Measurements from ENCODE around the gene POLR2B. TPM values are rescaled to one million over a fixed set of nuclear protein-coding genes. Genes with fewer than 3 reads are reported as not detected.

The POLR2B gene
- total and polyA plus RNA-seq, 7 experiments from 2014 or later = 50.7 to 130 (median 77.9) TPM

DNA sequence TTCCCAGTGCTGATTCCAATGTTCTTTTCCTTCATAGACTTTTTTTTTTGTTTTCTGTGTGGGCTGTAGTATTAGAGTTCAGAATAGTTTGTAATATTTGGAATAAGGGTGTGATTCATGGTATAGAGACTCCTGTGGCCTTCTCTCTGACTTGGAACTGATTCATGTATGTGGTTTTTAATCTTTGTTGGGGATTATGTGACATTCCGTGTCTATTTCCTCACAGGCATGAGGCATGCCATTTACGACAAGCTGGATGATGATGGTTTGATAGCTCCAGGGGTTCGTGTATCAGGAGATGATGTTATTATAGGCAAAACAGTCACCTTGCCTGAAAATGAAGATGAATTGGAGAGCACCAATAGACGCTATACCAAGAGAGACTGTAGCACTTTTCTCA, 44.4 kb downstream of the POLR2B start:
- ChIA-PET POLR2A (no interaction called here), CTCF (no interaction called here)
- Mint-ChIP-seq H3K36me3 (peaks cover 8 to 65% (median 50%) of the 10 kb centered on the region in 5 donors), H3K9me3 (no peaks in the 10 kb centered on the region), H3K27me3 (no peaks in the 10 kb centered on the region), H3K4me3 (no peak overlapping the region), H3K4me1 (peaks cover 0 to 10% (median 3%) of the 10 kb centered on the region in 7 donors), H3K27ac (peak overlapping the region in 2 of 9 donors; percentile 1 to 34)
- H3K4me3 ChIP-seq (ENCODE audit: low read length) = no peak overlapping the region
- no peaks in the 10 kb centered on the region for H3K4me1 ChIP-seq (ENCODE audit: control insufficient read depth in 2 of 2, insufficient read depth in 2 of 2, low read length in 2 of 2)
- no peaks in the 10 kb centered on the region for H3K27me3 ChIP-seq (ENCODE audit: control insufficient read depth in 2 of 2, insufficient read depth in 2 of 2, low read length in 2 of 2)
- no peak overlapping the region for H3K27ac ChIP-seq (ENCODE audit: low read depth, low read length)
- intact Hi-C loops (cut with micrococcal nuclease) = no loop called here
- H3K9me3 ChIP-seq (ENCODE audit: control insufficient read depth in 2 of 3, low read length in 3 of 3) = no peaks in the 10 kb centered on the region
- ATAC-seq = no peak
- DNase-seq = no peak
- peaks cover 19 to 92% (median 48%) of the 10 kb centered on the region in 3 experiments for H3K36me3 ChIP-seq (ENCODE audit: control insufficient read depth in 2 of 3, insufficient read depth in 3 of 3, low read length in 3 of 3)

DNA sequence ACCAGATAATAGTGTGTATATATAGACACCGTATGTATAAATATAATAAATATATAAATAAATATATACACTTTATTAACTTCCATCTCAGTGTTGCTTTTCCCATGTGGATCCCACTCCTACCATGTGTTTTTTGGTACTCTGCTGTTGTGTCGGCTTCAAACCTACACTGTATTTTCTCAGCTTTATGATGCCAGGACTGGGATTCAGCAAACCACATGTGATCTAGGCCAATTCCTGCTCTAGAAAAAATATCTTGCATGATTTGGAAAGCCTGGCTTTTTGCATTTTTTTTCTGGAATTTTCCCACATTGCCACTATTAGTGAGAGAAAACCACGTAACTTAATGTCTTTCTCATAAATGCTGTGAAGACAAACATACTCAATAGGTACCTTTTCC, 55.8 kb downstream of the POLR2B start:
- ChIA-PET CTCF (no interaction called here), POLR2A (no interaction called here)
- Histone ChIP-seq H3K4me3 (ENCODE audit: low read length) (no peak overlapping the region), H3K27ac (ENCODE audit: low read depth, low read length) (no peak overlapping the region), H3K4me1 (ENCODE audit: control insufficient read depth in 2 of 2, insufficient read depth in 2 of 2, low read length in 2 of 2) (no peaks in the 10 kb centered on the region), H3K9me3 (ENCODE audit: control insufficient read depth in 2 of 3, low read length in 3 of 3) (no peaks in the 10 kb centered on the region), H3K36me3 (ENCODE audit: control insufficient read depth in 2 of 3, insufficient read depth in 3 of 3, low read length in 3 of 3) (peaks cover 0 to 22% (median 12%) of the 10 kb centered on the region in 3 experiments), H3K27me3 (ENCODE audit: control insufficient read depth in 2 of 2, insufficient read depth in 2 of 2, low read length in 2 of 2) (no peaks in the 10 kb centered on the region)
- no peak for ATAC-seq
- no peak overlapping the region for H3K27ac Mint-ChIP-seq
- H3K9me3 Mint-ChIP-seq = no peaks in the 10 kb centered on the region
- peaks cover 5 to 22% (median 11%) of the 10 kb centered on the region in 5 donors for H3K36me3 Mint-ChIP-seq
- peaks cover 0 to 13% (median 9%) of the 10 kb centered on the region in 5 donors for H3K27me3 Mint-ChIP-seq
- no peaks in the 10 kb centered on the region for H3K4me1 Mint-ChIP-seq
- no peak for DNase-seq
- no peak overlapping the region for H3K4me3 Mint-ChIP-seq
- intact Hi-C loops (cut with micrococcal nuclease) = no loop called here

- no peak overlapping the region for H3K27ac Mint-ChIP-seq
- ATAC-seq (no peak), DNase-seq (peak in 1 of 9 donors; percentile 34)
Observed at GRCh38 chr4:57037982-57038604, 59.4 kb downstream of the POLR2B start.

DNA sequence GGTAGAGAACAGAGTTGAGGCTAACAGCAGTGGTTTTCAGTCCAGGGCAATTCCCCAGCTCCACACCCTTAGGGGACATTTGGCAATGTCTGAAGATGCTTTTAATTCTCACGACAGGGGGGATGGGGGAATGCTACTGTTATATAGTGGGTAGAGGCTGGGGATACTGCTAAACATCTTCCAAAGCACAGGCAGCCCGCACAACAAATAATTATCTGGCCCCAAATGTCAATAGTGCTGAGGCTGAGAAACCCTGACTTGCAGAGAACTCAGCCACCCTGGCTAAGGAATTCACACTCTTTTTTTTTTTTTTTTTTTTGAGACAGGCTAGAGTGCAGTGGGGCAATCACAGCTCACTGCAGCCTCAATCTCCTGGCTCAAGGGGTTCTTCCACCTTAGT, 60.6 kb downstream of the POLR2B start:
- peaks cover 9 to 27% (median 20%) of the 10 kb centered on the region in 5 donors for H3K27me3 Mint-ChIP-seq
- Histone ChIP-seq H3K36me3 (ENCODE audit: control insufficient read depth in 2 of 3, insufficient read depth in 3 of 3, low read length in 3 of 3) (no peaks in the 10 kb centered on the region), H3K4me3 (ENCODE audit: low read length) (no peak overlapping the region), H3K27me3 (ENCODE audit: control insufficient read depth in 2 of 2, insufficient read depth in 2 of 2, low read length in 2 of 2) (peaks cover 0 to 2% of the 10 kb centered on the region in 2 donors), H3K4me1 (ENCODE audit: control insufficient read depth in 2 of 2, insufficient read depth in 2 of 2, low read length in 2 of 2) (no peaks in the 10 kb centered on the region), H3K27ac (ENCODE audit: low read depth, low read length) (no peak overlapping the region), H3K9me3 (ENCODE audit: control insufficient read depth in 2 of 3, low read length in 3 of 3) (no peaks in the 10 kb centered on the region)
- H3K4me3 Mint-ChIP-seq = no peak overlapping the region
- no peaks in the 10 kb centered on the region for H3K4me1 Mint-ChIP-seq
- ChIA-PET CTCF (no interaction called here), POLR2A (no interaction called here)
- H3K9me3 Mint-ChIP-seq = no peaks in the 10 kb centered on the region
- no peak overlapping the region for H3K27ac Mint-ChIP-seq
- ATAC-seq = no peak
- no peaks in the 10 kb centered on the region for H3K36me3 Mint-ChIP-seq
- intact Hi-C loops (cut with micrococcal nuclease) = no loop called here
- DNase-seq = no peak

More at GRCh38 chr4:57037982-57038604, 59.4 kb downstream of the POLR2B start:
- Histone ChIP-seq H3K4me3 (ENCODE audit: low read length) (no peak overlapping the region), H3K9me3 (ENCODE audit: control insufficient read depth in 2 of 3, low read length in 3 of 3) (no peaks in the 10 kb centered on the region), H3K36me3 (ENCODE audit: control insufficient read depth in 2 of 3, insufficient read depth in 3 of 3, low read length in 3 of 3) (no peaks in the 10 kb centered on the region), H3K27me3 (ENCODE audit: control insufficient read depth in 2 of 2, insufficient read depth in 2 of 2, low read length in 2 of 2) (peaks cover 0 to 2% of the 10 kb centered on the region in 2 donors), H3K27ac (ENCODE audit: low read depth, low read length) (no peak overlapping the region), H3K4me1 (ENCODE audit: control insufficient read depth in 2 of 2, insufficient read depth in 2 of 2, low read length in 2 of 2) (no peaks in the 10 kb centered on the region)
- no peaks in the 10 kb centered on the region for H3K9me3 Mint-ChIP-seq
- H3K36me3 Mint-ChIP-seq = no peaks in the 10 kb centered on the region
- no peak overlapping the region for H3K4me3 Mint-ChIP-seq
- no peaks in the 10 kb centered on the region for H3K4me1 Mint-ChIP-seq
- H3K27me3 Mint-ChIP-seq = peaks cover 7 to 27% (median 20%) of the 10 kb centered on the region in 5 donors
- intact Hi-C loops (cut with micrococcal nuclease) = no loop called here
- POLR2A ChIA-PET = no interaction called here
- CTCF ChIA-PET = no interaction called here

DNA sequence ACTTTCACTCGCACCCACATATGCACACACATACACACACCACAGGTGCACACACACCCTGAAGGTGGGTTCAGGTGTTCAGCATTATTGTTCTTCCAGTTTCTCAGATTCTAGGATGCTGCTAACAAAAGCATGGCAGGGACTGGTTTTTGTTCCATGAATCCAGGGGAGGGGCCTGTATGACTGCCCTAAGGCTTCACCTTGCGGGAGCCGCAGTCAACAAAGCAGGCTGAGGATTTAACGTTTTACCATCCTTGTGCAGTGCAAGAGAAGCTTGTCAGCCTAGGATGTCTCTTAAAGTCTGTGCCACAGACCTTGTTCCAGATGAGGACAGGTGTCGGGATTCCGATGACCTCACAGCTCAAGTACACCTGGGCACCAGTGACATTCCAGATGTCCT, 61.8 kb downstream of the POLR2B start:
- Histone ChIP-seq H3K36me3 (ENCODE audit: control insufficient read depth in 2 of 3, insufficient read depth in 3 of 3, low read length in 3 of 3) (no peaks in the 10 kb centered on the region), H3K9me3 (ENCODE audit: control insufficient read depth in 2 of 3, low read length in 3 of 3) (no peaks in the 10 kb centered on the region), H3K27ac (ENCODE audit: low read depth, low read length) (no peak overlapping the region), H3K4me3 (ENCODE audit: low read length) (no peak overlapping the region), H3K27me3 (ENCODE audit: control insufficient read depth in 2 of 2, insufficient read depth in 2 of 2, low read length in 2 of 2) (peaks cover 0 to 2% of the 10 kb centered on the region in 2 donors), H3K4me1 (ENCODE audit: control insufficient read depth in 2 of 2, insufficient read depth in 2 of 2, low read length in 2 of 2) (no peaks in the 10 kb centered on the region)
- ChIA-PET POLR2A (no interaction called here), CTCF (interaction anchor here (0.6 kb wide), 1 partner anchor 42 kb away, joined by 4 read pairs; no protein-coding TSS in a partner anchor)
- H3K4me3 Mint-ChIP-seq = no peak overlapping the region
- H3K27me3 Mint-ChIP-seq = peaks cover 9 to 27% (median 20%) of the 10 kb centered on the region in 5 donors
- DNase-seq = no peak
- H3K4me1 Mint-ChIP-seq = no peaks in the 10 kb centered on the region
- H3K27ac Mint-ChIP-seq = peak overlapping the region in 1 of 9 donors; percentile 25
- H3K36me3 Mint-ChIP-seq = no peaks in the 10 kb centered on the region
- no peaks in the 10 kb centered on the region for H3K9me3 Mint-ChIP-seq
- no peak for ATAC-seq
- intact Hi-C loops (cut with micrococcal nuclease) = no loop called here

DNA sequence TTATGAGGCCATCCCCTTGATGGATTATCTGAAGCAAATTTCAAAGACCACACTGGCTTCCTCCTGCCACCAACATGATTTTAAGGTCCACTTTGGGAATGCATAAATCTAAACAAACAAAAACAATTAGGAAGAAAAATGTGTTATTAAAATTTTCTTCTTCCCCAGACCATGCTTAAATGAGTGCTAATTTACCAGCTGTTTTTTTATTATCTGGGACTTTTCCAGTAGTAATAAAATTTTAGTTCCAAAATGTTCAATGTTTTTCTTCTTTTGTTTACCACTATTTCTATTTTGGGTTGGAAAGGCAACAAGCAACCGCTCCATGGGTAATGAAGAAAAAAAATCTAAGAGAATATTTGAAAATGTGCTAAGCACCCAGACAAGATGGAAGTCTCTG, 62.3 kb downstream of the POLR2B start:
- Mint-ChIP-seq H3K27me3 (peaks cover 13 to 30% (median 20%) of the 10 kb centered on the region in 5 donors), H3K36me3 (no peaks in the 10 kb centered on the region), H3K27ac (no peak overlapping the region), H3K9me3 (no peaks in the 10 kb centered on the region), H3K4me1 (no peaks in the 10 kb centered on the region), H3K4me3 (no peak overlapping the region)
- no peak for ATAC-seq
- H3K27ac ChIP-seq (ENCODE audit: low read depth, low read length) = no peak overlapping the region
- H3K27me3 ChIP-seq (ENCODE audit: control insufficient read depth in 2 of 2, insufficient read depth in 2 of 2, low read length in 2 of 2) = peaks cover 0 to 2% of the 10 kb centered on the region in 2 donors
- ChIA-PET CTCF (interaction anchor here (0.6 kb wide), 1 partner anchor 42 kb away, joined by 4 read pairs; no protein-coding TSS in a partner anchor), POLR2A (no interaction called here)
- no peaks in the 10 kb centered on the region for H3K36me3 ChIP-seq (ENCODE audit: control insufficient read depth in 2 of 3, insufficient read depth in 3 of 3, low read length in 3 of 3)
- no peak for DNase-seq
- H3K4me3 ChIP-seq (ENCODE audit: low read length) = no peak overlapping the region
- no peaks in the 10 kb centered on the region for H3K9me3 ChIP-seq (ENCODE audit: control insufficient read depth in 2 of 3, low read length in 3 of 3)
- no peaks in the 10 kb centered on the region for H3K4me1 ChIP-seq (ENCODE audit: control insufficient read depth in 2 of 2, insufficient read depth in 2 of 2, low read length in 2 of 2)
- intact Hi-C loops (cut with micrococcal nuclease) = no loop called here

DNA sequence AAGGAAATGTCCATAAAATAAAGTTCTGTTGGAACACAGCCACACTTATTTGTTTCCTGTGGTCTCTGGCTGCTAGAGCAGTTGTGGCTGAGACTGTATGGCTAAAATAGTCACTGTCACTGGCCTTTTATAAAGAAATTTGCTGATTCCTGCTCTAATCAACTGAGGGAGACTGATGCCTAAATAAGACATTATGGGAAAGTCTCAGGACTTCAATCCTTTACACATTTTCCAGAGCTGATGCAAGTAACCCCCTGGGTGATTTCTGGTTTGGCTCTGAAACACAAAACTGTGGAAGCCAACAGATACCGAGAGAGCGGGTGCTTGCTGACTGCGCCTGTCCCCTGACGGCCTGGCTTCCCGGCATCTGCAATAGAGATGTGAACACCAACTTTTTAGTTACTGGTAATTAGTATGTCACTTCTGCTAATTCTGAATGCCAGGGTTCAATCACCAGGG, 64.0 kb downstream of the POLR2B start:
- no peak overlapping the region for H3K27ac ChIP-seq (ENCODE audit: low read depth, low read length)
- DNase-seq (no peak), ATAC-seq (no peak)
- peaks cover 0 to 2% of the 10 kb centered on the region in 2 donors for H3K27me3 ChIP-seq (ENCODE audit: control insufficient read depth in 2 of 2, insufficient read depth in 2 of 2, low read length in 2 of 2)
- Mint-ChIP-seq H3K27me3 (peaks cover 19 to 38% (median 28%) of the 10 kb centered on the region in 5 donors), H3K36me3 (peaks cover 0 to 7% (median 0%) of the 10 kb centered on the region in 5 donors), H3K27ac (no peak overlapping the region), H3K4me3 (no peak overlapping the region), H3K4me1 (no peaks in the 10 kb centered on the region), H3K9me3 (peaks cover 0 to 8% (median 0%) of the 10 kb centered on the region in 11 donors)
- H3K36me3 ChIP-seq (ENCODE audit: control insufficient read depth in 2 of 3, insufficient read depth in 3 of 3, low read length in 3 of 3) = no peaks in the 10 kb centered on the region
- H3K4me1 ChIP-seq (ENCODE audit: control insufficient read depth in 2 of 2, insufficient read depth in 2 of 2, low read length in 2 of 2) = no peaks in the 10 kb centered on the region
- CTCF ChIA-PET = no interaction called here
- no peaks in the 10 kb centered on the region for H3K9me3 ChIP-seq (ENCODE audit: control insufficient read depth in 2 of 3, low read length in 3 of 3)
- no peak overlapping the region for H3K4me3 ChIP-seq (ENCODE audit: low read length)
- POLR2A ChIA-PET = no interaction called here
- intact Hi-C loops (cut with micrococcal nuclease) = no loop called here

All from naive thymus-derived CD4-positive, alpha-beta T cell (primary cell).